HEK293 (cell line): ENCODE measurements around the gene DNAJC13.

Source experiments
- BCL11A ChIP-seq: fragments of 450-650 bp; formaldehyde crosslinking; IDR thresholded peaks from 2 replicates; pipeline ENCODE4 v1.5.1; 2016; ENCODE audit warnings: low read depth, missing biosample characterization, missing genetic modification characterization
- CTCF ChIP-seq: fragments of 450-650 bp; formaldehyde crosslinking; IDR thresholded peaks from 2 replicates; pipeline ENCODE4 v1.5.1; 2016; ENCODE audit warnings: missing biosample characterization, missing genetic modification characterization
- MEIS1 ChIP-seq: sonication (generic); formaldehyde crosslinking; IDR thresholded peaks from 2 replicates; pipeline ENCODE4 v1.8.1; 2022; ENCODE audit warnings: missing genetic modification reagents, mild to moderate bottlenecking, borderline replicate concordance
- PATZ1 ChIP-seq: fragments of 450-650 bp; formaldehyde crosslinking; IDR thresholded peaks from 2 replicates; pipeline ENCODE4 v1.5.1; 2016; ENCODE audit warnings: missing biosample characterization, missing genetic modification characterization
- SP2 ChIP-seq: fragments of 450-650 bp; formaldehyde crosslinking; IDR thresholded peaks from 2 replicates; pipeline ENCODE4 v1.5.1; 2016; ENCODE audit warnings: missing biosample characterization, missing genetic modification characterization
- ZNF24 ChIP-seq: fragments of 450-650 bp; formaldehyde crosslinking; IDR thresholded peaks from 2 replicates; pipeline ENCODE4 v1.5.1; 2016; ENCODE audit warnings: missing biosample characterization, missing genetic modification characterization
- ZNF280C ChIP-seq: fragments of 450-650 bp; formaldehyde crosslinking; IDR thresholded peaks from 2 replicates; pipeline ENCODE4 v1.5.1; 2016; ENCODE audit warnings: missing biosample characterization, missing genetic modification characterization
- ZNF311 ChIP-seq: fragments of 450-650 bp; formaldehyde crosslinking; IDR thresholded peaks from 2 replicates; pipeline ENCODE4 v1.5.1; 2017; ENCODE audit warnings: missing biosample characterization, missing genetic modification characterization, borderline replicate concordance
- ZNF324 ChIP-seq: fragments of 450-650 bp; formaldehyde crosslinking; IDR thresholded peaks from 2 replicates; pipeline ENCODE4 v1.5.1; 2016; ENCODE audit warnings: missing biosample characterization, missing genetic modification characterization
- ZNF366 ChIP-seq: fragments of 450-650 bp; formaldehyde crosslinking; conservative IDR thresholded peaks from 2 replicates; pipeline ENCODE4 v1.5.1; 2016; ENCODE audit warnings: missing biosample characterization, missing genetic modification characterization
- ZNF514 ChIP-seq: fragments of 450-650 bp; formaldehyde crosslinking; IDR thresholded peaks from 2 replicates; pipeline ENCODE4 v1.5.1; 2016; ENCODE audit warnings: missing biosample characterization, missing genetic modification characterization
- ZNF610 ChIP-seq: fragments of 450-650 bp; formaldehyde crosslinking; IDR thresholded peaks from 2 replicates; pipeline ENCODE4 v1.5.1; 2016; ENCODE audit warnings: missing biosample characterization, missing genetic modification characterization, borderline replicate concordance

DNA sequence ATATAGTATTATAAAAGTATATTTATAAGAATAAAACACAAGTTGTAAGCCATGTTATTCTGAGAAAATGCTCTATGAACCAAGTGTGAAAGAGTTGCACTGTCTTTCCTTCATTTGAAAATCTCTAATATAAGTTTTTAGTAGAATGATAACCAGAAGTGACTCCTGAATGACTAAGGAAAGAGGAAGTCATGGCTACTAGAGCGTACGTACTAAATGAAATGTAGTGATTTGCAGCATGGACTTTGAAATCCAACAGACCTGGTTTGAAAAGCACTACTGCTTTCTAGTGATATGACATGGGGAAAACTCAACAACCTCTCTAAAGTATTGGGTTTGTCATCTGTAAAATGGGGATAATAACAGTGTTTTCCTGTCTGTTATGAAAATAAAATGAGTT is 10.3 kb upstream of the DNAJC13 start:
- TF ChIP-seq ZNF610 (tag by site-specific recombination) (no peak), ZNF324 (no peak), PATZ1 (tag by site-specific recombination) (no peak), ZNF311 (tag by site-specific recombination) (no peak), ZNF280C (tag by site-specific recombination) (no peak), CTCF (tag by site-specific recombination) (no peak), BCL11A (tag by site-specific recombination) (no peak), ZNF514 (no peak), ZNF366 (tag by site-specific recombination) (no peak), SP2 (tag by site-specific recombination) (no peak), MEIS1 (CRISPR knock-in tag) (no peak), ZNF24 (tag by site-specific recombination) (no peak)
